Measurements from ENCODE around the gene RNF182. TPM values are rescaled to one million over a fixed set of nuclear protein-coding genes. Genes with fewer than 3 reads are reported as not detected.

RNF182 gene
- total RNA-seq, 1 donor: 3.3 TPM

DNA sequence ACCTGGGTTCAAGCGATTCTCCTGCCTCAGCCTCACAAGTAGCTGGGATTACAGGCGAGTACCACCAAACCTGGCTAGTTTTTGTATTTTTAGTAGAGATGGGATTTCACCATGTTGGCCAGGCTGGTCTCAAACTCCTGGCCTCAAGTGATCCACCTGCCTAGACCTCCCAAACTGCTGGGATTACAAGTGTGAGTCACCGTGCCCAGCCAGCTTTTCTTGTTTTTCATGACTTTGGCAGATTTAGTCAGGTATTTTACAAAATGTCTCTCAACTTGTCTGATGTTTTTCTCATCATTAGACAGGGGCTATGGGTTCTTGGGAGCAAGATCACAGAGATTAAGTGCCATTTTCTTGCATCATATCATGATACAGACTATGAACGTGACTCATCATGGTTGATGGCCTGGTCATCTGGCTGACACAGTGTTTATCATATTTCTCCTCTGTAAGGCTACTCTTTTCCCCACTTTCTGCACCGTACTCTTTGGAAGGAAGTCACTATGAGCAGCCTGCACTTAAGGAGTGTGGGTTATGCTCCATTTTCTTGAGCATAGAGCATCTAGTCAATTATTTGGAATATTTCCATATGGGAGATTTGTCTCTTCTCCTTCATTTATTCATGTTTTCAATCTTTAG, 67.8 kb downstream of the RNF182 start:
- Histone ChIP-seq H3K4me3 (ENCODE audit: insufficient read depth, low read length) (no peak overlapping the region), H3K27ac (ENCODE audit: low read depth, low read length) (no peak overlapping the region), H3K27me3 (ENCODE audit: insufficient read depth, low read length) (no peaks in the 10 kb centered on the region), H3K9me3 (ENCODE audit: low read depth, low read length) (no peaks in the 10 kb centered on the region), H4K20me1 (ENCODE audit: insufficient read depth, low read length) (no peaks in the 10 kb centered on the region), H3K4me1 (ENCODE audit: insufficient read depth, low read length) (peaks cover 11% of the 10 kb centered on the region), H3K4me2 (ENCODE audit: insufficient read depth, low read length) (no peak overlapping the region), H3K79me2 (ENCODE audit: insufficient read depth, low read length) (no peaks in the 10 kb centered on the region), H2AFZ (ENCODE audit: low read length) (no peak overlapping the region), H3K36me3 (ENCODE audit: insufficient read depth, low read length) (no peaks in the 10 kb centered on the region)
- DNase-seq (ENCODE audit: insufficient read length, low spot score, missing footprints): peak; percentile 85
- TF ChIP-seq, protein P1, sequence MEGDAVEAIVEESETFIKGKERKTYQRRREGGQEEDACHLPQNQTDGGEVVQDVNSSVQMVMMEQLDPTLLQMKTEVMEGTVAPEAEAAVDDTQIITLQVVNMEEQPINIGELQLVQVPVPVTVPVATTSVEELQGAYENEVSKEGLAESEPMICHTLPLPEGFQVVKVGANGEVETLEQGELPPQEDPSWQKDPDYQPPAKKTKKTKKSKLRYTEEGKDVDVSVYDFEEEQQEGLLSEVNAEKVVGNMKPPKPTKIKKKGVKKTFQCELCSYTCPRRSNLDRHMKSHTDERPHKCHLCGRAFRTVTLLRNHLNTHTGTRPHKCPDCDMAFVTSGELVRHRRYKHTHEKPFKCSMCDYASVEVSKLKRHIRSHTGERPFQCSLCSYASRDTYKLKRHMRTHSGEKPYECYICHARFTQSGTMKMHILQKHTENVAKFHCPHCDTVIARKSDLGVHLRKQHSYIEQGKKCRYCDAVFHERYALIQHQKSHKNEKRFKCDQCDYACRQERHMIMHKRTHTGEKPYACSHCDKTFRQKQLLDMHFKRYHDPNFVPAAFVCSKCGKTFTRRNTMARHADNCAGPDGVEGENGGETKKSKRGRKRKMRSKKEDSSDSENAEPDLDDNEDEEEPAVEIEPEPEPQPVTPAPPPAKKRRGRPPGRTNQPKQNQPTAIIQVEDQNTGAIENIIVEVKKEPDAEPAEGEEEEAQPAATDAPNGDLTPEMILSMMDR (IDR thresholded peaks at IDR 0.05; ENCODE audit: extremely low read depth, low read depth, low read length): no peak

DNA sequence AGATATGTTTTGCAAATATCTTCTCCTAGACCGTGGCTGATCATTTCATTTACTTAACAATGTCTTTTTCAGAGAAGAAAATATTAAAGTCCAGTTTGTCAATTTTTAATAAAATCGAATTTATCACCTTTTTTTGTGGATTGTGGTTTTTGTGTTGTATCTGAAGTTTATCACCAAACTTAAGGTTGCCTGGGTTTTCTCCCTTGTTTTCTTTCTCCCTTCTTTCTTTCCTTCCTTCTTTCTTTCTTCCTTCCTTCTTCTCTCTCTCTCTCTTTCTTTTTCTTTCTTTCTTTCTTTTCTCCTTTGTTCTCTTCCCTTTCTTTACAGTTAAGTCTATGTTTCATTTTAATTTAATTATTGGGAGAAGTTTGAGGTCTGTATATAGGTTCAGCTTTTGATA, 68.7 kb downstream of the RNF182 start:
- H3K79me2 ChIP-seq (ENCODE audit: insufficient read depth, low read length): no peaks in the 10 kb centered on the region
- no peak overlapping the region for H3K27ac ChIP-seq (ENCODE audit: low read depth, low read length)
- peaks cover 11% of the 10 kb centered on the region for H3K4me1 ChIP-seq (ENCODE audit: insufficient read depth, low read length)
- TF ChIP-seq, protein P1 (IDR thresholded peaks at IDR 0.05; ENCODE audit: extremely low read depth, low read depth, low read length): no peak
- no peak for DNase-seq (ENCODE audit: insufficient read length, low spot score, missing footprints)
- no peaks in the 10 kb centered on the region for H4K20me1 ChIP-seq (ENCODE audit: insufficient read depth, low read length)
- H3K9me3 ChIP-seq (ENCODE audit: low read depth, low read length): no peaks in the 10 kb centered on the region
- no peaks in the 10 kb centered on the region for H3K27me3 ChIP-seq (ENCODE audit: insufficient read depth, low read length)
- no peak overlapping the region for H2AFZ ChIP-seq (ENCODE audit: low read length)
- no peaks in the 10 kb centered on the region for H3K36me3 ChIP-seq (ENCODE audit: insufficient read depth, low read length)
- H3K4me2 ChIP-seq (ENCODE audit: insufficient read depth, low read length): no peak overlapping the region
- H3K4me3 ChIP-seq (ENCODE audit: insufficient read depth, low read length): no peak overlapping the region

DNA sequence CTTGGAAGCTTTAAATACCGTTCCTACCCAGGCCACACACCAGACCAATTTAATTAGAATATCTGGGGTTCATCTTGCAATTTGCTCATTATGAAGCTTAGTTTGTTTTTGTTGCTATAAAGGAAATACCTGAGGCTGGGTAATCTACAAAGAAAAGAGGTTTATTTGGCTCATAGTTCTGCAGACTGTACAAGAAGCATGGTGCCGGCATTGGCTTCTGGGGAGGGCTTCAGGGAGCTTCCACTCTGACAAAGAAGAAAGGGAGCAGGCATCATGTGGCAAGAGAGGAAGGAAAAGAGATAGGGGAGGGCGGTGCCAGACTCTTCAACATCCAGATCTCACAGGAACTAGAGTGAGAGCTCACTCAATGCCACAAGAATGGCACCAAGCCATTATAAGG, 73.6 kb downstream of the RNF182 start:
- no peak overlapping the region for H3K4me3 ChIP-seq (ENCODE audit: insufficient read depth, low read length)
- no peaks in the 10 kb centered on the region for H3K36me3 ChIP-seq (ENCODE audit: insufficient read depth, low read length)
- no peaks in the 10 kb centered on the region for H3K27me3 ChIP-seq (ENCODE audit: insufficient read depth, low read length)

DNA sequence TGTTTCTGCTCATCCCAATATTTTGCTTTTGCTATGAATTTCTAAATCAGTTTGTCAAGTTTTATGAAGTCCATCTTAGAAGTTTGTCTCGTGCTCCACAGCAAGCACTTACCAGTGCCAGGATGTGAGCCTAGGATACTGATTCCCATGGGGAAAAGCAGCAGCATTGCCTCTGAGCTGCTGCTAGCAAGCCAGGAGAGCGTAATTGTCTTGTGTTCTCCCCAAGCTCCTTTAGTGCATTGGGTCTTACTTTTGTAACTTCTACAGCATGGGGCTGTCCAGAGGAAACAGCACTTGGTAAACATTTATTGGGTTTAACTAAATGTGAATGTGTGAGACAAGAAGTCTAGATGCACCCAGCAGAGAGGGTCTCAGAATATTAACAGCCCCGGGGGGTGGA, 76.1 kb downstream of the RNF182 start:
- Histone ChIP-seq H3K27me3 (ENCODE audit: insufficient read depth, low read length) (no peaks in the 10 kb centered on the region), H2AFZ (ENCODE audit: low read length) (peak overlapping the region; percentile 38), H4K20me1 (ENCODE audit: insufficient read depth, low read length) (no peaks in the 10 kb centered on the region), H3K4me3 (ENCODE audit: insufficient read depth, low read length) (peak overlapping the region; percentile 51), H3K36me3 (ENCODE audit: insufficient read depth, low read length) (no peaks in the 10 kb centered on the region), H3K79me2 (ENCODE audit: insufficient read depth, low read length) (no peaks in the 10 kb centered on the region), H3K4me1 (ENCODE audit: insufficient read depth, low read length) (peaks cover 17% of the 10 kb centered on the region), H3K27ac (ENCODE audit: low read depth, low read length) (peak overlapping the region; percentile 83), H3K4me2 (ENCODE audit: insufficient read depth, low read length) (peak overlapping the region; percentile 74), H3K9me3 (ENCODE audit: low read depth, low read length) (no peaks in the 10 kb centered on the region)
- TF ChIP-seq, protein P1 (IDR thresholded peaks at IDR 0.05; ENCODE audit: extremely low read depth, low read depth, low read length): no peak
- DNase-seq (ENCODE audit: insufficient read length, low spot score, missing footprints): no peak

More for the DNA sequence above, 73.6 kb downstream of the RNF182 start:
- Histone ChIP-seq H3K4me1 (ENCODE audit: insufficient read depth, low read length) (peaks cover 17% of the 10 kb centered on the region), H3K9me3 (ENCODE audit: low read depth, low read length) (no peaks in the 10 kb centered on the region), H3K79me2 (ENCODE audit: insufficient read depth, low read length) (no peaks in the 10 kb centered on the region), H2AFZ (ENCODE audit: low read length) (no peak overlapping the region), H3K4me2 (ENCODE audit: insufficient read depth, low read length) (no peak overlapping the region), H3K27ac (ENCODE audit: low read depth, low read length) (no peak overlapping the region), H4K20me1 (ENCODE audit: insufficient read depth, low read length) (no peaks in the 10 kb centered on the region)
- TF ChIP-seq, protein P1 (IDR thresholded peaks at IDR 0.05; ENCODE audit: extremely low read depth, low read depth, low read length): no peak
- DNase-seq (ENCODE audit: insufficient read length, low spot score, missing footprints): no peak
